Stimulated activated CD8-positive, alpha-beta memory T cell treated with anti-CD3 and anti-CD28 coated beads, Interleukin-4, amount 100 ng/mL, for 24 hours (primary cell): Measurements from ENCODE around the gene PLPPR4.
"Not testable (repeated sequence)": the region's sequence is repeated elsewhere in the genome, so short reads cannot be mapped to it uniquely, and the experiment has no call there.

Source experiments
- DNase-seq: peaks from one replicate; pipeline ENCODE4 v3.0.0-alpha.2; 2020; ENCODE audit warnings: low read depth

PLPPR4 gene, protein sequence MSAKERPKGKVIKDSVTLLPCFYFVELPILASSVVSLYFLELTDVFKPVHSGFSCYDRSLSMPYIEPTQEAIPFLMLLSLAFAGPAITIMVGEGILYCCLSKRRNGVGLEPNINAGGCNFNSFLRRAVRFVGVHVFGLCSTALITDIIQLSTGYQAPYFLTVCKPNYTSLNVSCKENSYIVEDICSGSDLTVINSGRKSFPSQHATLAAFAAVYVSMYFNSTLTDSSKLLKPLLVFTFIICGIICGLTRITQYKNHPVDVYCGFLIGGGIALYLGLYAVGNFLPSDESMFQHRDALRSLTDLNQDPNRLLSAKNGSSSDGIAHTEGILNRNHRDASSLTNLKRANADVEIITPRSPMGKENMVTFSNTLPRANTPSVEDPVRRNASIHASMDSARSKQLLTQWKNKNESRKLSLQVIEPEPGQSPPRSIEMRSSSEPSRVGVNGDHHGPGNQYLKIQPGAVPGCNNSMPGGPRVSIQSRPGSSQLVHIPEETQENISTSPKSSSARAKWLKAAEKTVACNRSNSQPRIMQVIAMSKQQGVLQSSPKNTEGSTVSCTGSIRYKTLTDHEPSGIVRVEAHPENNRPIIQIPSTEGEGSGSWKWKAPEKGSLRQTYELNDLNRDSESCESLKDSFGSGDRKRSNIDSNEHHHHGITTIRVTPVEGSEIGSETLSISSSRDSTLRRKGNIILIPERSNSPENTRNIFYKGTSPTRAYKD

DNA sequence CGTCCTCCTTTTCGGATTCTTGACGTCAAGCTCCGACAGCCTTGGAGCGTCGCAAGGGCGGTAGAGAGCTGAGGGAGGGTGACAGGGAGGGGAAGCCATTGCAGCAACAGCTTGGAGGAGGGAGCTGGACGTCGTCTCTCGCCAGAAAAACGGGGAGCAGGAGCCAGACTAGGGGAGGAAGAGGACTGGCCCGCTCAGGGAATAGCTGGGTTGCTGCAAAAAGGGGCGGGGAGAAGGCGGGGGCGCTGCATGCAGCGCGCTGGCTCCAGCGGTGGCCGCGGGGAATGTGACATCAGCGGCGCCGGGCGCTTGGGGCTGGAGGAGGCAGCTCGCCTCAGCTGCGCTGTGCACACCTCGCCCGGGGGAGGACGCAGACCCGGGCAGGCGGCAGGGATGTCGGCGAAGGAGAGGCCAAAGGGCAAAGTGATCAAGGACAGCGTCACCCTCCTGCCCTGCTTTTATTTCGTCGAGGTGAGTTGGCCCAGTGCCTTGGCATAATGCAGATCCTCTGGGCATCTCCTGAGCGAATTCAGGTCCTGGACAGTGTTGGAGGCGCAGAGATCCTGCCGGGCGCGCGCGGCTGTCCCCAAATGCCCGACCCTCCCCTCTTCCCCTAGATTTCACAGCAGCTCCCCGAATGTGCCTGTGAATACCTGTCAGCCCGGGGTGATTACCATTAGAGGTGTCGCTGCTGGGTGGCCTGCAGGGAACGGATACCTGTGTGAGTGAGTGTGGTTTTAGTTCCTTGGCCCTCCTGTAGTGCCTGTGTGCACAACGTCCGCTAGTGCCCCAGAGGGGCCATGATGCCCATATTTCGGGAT is at the start of gene PLPPR4:
Gene PLPPR4, plus strand, starts transcription at position 292 of the 821 bp plus-strand sequence. Its CDS starts 102 bp downstream, at position 394.
- no peak for DNase-seq

DNA sequence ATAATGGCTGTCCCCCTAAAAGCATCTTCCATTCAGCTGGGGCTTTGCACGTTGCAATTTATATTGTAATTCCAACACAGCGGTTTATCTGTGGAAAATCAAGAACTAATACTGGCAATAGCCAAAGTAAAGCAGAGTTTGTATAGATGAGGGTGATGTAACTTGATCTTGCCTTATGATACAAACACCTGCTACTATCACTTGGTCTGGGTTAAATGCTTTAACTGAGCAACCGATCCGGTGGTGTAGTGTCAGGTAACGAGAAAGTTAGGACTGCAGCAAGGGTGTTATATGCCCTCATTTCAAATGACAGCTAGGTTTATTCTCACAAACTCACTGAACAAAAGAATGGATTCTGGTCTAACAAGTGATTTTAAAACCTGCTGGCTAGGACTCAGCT is 47.3 kb upstream of the PLPPR4 start:
- DNase-seq, result no peak

DNA sequence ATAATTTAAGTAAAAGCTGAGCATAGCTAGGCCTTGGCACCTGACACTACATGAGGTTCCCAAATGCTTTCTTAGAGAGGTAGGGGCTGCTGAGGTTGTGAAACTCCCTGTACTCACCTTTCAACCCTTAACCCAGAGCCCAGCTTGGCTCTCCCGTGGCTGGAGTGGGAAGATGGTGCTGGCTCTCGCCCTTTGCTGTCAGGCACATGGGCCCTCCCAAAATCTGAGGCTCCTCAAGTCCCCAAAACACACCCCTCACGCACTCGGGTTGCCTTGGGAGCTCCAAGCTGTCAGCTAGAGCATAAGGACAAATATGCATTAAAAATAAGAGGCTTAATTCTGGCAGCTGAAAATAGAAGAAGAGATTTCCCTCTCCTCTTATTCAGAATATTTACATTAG is 46.7 kb upstream of the PLPPR4 start:
- DNase-seq, result no peak

DNA sequence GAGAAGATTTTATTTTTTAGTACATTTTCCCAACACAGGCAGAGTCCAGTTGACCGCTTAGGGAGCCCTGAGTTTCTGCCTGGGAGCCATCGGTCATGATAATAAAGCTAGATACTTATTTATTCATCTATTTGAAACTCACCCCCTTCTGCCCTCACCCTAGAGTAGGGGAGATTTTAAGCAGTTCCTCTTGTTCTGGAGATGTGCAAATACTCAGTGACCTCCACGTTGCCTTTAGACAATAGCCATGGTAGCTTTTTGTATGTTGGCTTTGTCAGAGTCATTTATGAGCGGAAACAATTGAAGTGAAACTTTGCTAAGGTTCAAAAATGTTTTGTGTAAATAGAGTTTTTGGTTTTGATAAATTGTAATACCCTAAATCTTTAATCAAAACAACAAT is 45.7 kb upstream of the PLPPR4 start:
- DNase-seq, result no peak

DNA sequence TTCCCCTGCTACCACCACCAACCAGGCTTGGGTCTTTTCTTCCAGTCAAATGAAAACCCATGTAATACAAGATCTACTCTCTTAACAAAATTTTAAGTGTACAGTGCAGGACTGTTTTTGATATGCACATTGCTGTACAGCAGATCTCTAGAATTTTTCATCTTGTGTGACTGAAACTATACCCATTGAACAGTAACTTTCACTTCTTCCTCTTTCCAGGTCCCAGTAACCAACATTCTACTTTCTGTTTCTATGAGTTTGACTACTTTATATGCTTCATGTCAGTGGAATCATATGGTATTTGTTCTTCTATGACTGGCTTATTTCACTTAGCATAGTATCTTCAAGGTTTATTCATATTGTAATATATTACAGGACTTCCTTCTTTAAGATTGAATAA is 45.3 kb upstream of the PLPPR4 start:
- no peak for DNase-seq

DNA sequence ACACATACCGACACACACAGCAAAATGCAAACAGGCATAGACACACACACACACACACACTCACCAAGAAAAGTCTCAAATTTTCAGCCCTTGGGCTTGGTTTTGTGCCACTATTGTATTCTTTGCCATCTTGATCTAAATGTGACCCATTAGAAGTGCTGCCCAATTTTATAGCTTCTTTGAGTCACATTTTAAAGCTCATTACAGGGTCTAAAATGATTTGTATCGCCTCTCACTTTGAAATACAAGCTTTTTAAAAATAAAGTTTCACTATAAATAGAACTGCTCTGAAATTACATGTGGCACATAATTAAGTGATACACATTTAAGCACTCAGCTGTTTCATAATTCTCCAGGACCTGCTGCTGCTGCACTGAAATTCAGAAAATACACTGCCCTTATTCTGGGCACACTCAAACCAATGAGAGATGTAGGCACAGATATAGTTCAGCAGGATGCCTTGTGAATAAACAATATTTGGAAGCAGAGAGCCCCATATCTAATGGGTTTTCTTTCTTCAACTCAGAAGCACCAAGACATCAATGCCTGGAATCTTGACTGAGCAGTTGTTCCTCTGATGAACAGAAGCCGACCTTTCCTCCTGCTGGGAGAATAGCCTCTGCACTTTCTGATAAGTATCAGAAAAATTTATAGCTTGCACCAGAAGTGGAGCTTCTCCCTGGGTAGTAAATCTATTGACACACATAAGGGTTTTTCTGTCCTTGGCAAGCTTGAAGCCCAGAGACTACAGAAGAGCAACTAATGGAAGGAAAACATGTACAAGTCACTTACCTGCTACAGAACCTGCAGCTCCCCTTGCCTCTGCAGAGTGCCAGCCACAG is 37.0 kb upstream of the PLPPR4 start:
- DNase-seq, result no peak

DNA sequence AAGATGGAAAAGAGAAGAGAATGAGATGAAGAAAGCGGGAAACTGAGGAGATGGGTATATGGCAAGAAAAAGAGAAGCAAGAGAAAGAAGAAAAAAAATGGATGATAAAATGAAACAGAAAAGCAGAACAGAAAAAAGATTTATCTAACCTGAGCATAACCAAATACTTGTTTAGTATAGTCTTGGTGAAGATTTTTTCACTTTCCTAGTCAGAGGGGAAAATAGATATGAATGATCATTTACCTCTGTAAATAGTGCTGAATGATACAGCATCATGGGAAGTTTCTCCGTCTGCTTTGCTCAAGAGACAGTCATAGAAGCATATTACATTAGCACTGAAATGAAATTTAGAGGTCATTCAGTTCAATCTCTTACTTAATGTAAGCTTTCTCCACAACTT is 36.1 kb upstream of the PLPPR4 start:
- DNase-seq, result no peak

DNA sequence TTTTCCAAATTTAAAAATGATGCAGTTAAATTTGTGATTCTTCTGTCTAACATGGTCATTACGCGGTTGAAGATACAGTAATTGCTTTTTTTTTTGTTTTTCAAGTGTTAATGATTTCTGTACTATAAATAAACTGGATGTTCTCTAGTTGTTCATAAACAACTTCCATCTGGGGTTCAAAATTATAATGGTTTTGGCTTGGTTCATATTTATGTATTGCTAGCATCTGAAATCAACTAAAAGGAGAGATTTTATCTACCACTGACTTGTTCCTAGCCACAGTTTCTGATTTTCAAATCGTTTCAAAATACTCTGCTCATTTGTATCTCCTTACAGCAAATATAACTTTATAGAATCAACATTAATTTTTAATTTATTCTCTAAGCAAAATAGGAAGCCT is 35.2 kb upstream of the PLPPR4 start:
- DNase-seq, result no peak

DNA sequence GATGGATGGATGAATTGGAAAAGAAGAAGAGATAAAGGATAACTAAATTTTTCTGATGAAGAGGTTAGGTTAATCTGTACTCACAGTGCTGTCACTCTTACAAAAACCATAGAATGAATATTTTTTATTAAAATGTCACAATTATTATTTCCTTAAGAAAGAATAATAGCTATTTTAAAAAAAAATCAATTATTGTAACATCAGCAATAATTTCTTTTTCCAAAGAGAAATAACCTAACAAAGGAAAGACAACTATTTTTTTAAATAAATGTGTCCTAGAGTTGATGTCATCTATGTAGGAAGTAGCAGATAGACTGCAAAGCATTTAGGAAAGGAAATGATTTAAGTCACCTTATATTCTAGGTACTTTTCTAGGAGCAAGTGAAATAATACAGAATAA is 33.6 kb upstream of the PLPPR4 start:
- DNase-seq, result no peak

DNA sequence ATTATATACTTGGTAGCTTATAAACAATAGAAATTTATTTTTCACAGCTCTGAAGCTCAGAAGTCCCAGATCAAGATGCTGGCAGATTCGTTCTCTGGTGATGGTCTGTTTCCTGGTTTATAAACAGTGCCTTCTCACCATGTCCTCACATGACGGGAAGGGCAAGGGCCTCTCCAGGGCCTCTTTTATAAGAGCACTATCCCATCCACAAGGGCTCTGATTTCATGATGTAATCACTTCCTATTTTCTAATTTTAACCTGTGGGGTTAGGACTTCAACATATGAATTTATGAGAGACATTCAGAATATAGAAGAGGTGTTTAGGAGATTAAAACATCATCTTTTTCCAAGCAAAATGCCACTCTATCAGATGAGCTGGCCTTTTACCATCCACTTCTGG is 32.1 kb upstream of the PLPPR4 start:
- DNase-seq, result no peak

DNA sequence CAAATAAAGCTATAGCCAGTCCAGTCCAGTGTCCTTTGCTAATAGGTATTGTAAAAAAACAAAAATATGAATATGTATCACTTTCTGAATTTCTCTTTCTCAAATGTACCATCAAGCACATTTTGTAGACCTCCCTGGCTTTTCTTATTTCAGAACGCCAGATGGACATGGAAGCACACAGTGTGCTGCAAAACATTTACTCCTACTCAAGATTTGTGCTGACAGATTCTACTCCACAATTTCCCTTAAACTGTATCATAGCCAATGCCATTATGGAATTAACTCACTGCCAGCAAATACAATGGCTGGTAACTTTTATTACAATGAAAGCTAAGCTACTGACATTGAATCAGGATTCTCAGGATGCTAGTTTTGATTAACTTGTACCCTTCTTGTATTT is 30.8 kb upstream of the PLPPR4 start:
- no peak for DNase-seq

DNA sequence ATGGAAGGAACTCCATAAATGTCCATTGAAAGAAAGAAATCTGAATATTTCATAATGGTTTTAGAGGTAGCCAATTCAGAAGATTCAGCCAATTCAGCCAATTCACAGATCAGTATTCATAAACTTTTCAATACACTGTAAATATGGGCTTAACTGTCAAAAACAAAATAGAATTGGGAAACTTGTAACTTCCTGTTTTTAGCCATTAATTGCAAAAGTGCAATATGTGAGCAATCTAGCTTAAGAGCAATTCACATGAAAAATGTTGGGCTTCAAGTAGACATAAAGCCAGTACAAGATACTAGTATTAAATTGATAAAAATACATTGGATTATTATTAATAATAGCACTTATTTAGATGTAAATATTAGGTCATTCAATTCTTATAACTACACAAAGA is 27.5 kb upstream of the PLPPR4 start:
- no peak for DNase-seq

DNA sequence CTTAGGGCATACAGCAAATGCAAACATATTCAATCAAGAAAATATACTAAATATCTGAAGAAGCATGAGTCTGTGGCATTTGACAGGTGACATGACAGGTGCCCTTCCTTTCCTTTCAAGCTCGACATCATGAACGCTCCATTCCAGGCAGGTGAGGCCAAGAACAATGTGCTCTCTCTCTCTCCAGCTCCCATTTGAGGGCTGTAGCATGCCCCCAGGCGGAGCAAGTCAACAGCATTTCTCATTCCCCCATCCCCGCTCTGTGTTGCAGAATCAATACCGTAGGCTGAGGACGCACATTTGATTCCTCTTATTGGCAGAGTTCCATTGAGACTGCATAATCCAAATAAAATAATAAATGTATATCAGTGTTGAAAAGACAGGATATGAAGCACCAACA is 24.6 kb upstream of the PLPPR4 start:
- DNase-seq, result no peak

DNA sequence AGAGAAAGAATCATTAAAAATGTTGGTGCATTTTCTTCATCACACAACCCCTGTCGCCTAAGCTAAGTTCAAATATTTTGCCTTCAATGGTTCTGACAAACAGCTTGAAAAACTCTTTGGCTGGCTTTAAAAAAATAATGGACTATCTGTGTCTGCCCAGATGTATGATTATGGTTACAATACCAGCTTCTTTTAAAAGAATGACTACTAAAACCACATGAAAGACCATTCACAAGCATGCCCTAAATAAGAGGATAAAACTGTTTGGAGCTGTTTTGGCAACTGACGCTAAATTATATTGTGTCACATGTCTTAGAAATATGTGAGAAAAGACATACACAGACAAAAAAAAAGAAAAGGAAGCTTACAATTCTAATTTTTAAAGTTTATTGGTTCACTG is 23.7 kb upstream of the PLPPR4 start:
- no peak for DNase-seq

DNA sequence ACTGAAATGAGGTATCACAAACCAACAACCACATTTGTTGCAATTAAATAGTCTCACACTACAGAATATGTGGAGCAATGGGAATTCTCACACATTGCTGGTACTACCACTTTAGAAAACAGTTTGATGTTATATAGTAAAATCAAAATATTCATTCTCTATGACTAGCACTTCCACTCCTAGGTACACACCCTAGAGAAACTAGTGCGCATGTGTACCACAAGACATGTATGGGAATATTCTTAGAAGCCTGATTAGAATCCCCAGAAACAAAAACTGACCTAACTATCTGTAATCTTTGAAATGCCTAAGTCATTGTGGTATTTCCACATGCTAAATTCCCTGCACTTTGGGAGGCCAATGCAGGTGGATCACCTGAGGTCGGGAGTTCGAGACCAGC is 18.1 kb upstream of the PLPPR4 start:
- DNase-seq, result no peak

DNA sequence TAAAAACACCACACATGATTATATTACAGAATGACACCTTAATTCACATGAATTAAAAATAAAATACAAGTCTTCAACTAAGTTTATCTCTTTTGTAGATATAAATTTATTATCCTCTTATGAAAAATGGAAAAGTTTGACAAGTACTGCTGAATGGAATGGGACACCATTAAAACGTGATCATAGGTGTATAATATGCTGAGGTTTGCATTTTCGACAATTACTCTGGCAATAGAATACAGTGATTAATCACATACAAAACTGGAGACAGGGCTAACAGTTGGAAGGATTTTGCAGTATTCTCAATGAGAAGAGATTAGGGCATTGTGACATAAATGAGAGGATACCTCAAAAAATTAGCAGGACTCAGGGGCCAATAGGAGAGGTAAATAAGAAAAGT is 17.1 kb upstream of the PLPPR4 start:
- DNase-seq, result no peak

DNA sequence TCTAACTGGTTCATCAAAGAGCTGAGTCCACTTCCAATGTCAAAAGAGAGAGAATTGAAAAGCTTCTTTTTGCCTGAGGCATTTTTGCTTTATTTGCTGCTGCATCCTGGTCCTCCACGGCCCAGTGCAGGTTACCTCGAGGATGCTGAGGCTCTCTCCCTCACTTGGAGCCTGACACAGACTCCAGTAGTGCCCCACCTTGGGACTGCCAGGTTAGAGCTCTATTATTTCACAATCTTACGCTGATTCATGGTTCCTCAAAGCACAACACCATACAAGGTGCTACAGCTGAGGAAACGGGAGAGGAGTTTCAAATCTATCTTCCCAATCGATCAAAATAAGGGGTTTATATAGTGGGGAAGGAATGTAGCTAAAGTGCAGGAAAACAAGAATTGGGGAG is 13.6 kb upstream of the PLPPR4 start:
- DNase-seq, result no peak

DNA sequence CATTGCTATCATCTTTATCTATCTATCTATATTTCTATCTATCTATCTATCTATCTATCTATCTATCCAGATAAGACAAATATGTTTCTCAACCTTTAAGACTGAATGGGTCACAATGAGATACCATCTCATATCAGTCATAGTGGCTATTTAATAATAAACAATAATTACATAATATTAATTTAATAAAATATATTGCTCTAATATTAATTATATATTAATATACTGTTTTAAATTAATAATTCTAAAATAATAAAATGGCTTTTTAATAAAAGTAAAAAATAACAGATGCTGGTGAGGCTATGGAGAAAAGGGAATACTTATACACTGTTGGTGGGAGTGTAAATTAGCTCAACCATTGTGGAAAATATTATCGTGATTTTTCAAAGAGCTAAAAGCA is 13.0 kb upstream of the PLPPR4 start:
- no peak for DNase-seq

DNA sequence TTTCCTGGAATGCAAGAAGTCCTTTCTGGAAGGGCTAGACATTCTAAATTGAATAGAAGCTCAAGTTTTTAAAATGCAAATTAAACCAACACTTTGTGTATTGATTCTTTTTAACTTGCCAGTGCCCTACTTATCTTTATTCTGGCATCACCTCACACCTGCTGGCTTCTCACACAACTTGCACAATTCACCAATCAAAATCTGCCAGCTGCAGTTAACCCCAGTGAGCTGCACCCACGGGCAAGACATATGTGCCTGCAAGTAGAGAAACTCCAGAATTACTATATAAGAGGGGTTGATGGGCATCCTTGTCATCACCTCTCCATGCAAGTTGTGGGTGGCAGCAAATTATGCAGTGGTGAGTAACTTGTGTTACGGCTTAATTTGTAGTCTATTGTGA is 11.7 kb upstream of the PLPPR4 start:
- no peak for DNase-seq

DNA sequence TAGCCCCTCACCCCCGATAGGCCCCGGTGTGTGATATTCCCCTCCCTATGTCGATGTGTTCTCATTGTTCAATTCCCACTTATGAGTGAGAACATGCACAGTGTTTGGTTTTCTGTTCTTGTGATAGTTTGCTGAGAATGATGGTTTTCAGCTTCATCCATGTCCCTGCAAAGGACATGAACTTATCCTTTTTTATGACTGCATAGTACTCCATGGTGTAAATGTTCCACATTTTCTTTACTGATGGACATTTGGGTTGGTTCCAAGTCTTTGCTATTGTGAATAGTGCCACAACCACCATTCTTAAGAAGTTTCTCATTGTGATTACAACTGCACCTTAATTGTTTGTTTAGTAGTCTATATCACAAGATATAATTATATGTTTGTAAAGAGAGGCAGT is 3.9 kb upstream of the PLPPR4 start:
- not testable (repeated sequence) for DNase-seq

DNA sequence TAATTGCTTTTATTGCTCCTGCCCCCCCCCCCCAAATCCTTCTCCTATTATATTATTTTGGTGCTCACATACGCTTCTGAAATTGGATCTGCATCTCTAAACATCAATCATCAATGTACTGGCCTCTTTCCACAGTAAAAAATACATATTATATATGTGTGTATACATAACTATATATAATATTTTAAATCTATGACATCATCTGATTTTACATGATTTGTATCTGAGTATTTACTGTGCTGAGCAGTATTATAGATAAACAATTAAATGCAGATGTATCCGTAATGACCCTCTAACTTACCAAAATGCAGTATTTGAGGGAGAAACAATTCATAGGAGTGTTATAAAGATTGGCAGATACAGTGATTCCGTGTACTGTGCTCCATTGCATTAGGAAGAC is 832 bp downstream of the PLPPR4 start:
- no peak for DNase-seq

DNA sequence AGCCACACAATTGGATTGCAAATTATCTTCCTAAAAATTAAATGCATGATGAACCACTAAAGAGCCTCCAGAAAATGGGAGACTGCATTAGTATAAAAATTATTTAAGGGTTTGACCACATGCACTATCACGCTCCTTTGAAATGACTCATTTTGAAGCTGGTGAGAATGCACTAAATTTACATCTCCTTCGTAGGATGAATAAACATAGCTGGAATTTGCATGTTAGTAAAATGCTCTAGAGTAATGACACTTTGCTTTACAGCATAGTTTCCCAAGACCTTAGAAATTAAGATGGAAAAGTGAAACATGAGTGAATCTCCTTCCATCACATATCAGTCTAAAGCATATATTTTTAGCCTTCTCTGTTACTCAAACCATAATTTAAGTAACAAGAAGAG is 2.4 kb downstream of the PLPPR4 start:
- DNase-seq, result no peak
